GM18526 (cell line): ENCODE results near the gene PRUNE1.

Experiments used
- POLR2A ChIP-seq: IDR thresholded peaks from 3 replicates; pipeline ENCODE4 v1.6.1; 2011; ENCODE audit not compliant: insufficient read length; ENCODE audit errors: extremely low read depth

The PRUNE1 gene

GRCh38 chr1:151051356-151052009 lies 43.2 kb downstream of the PRUNE1 start:
- no peak for TF ChIP-seq POLR2A

- TF ChIP-seq POLR2A, result no peak
These were observed 46.8 kb downstream of the PRUNE1 start for GRCh38 chr1:151054971-151055547.

GRCh38 chr1:151055581-151055980 lies 47.3 kb downstream of the PRUNE1 start:
- TF ChIP-seq POLR2A, result no peak

- no peak for TF ChIP-seq POLR2A
These were observed 47.9 kb downstream of the PRUNE1 start for GRCh38 chr1:151056149-151056548.

- no peak for TF ChIP-seq POLR2A
These were observed 50.4 kb downstream of the PRUNE1 start for GRCh38 chr1:151058692-151059091.

GRCh38 chr1:151059109-151060006 lies 51.1 kb downstream of the PRUNE1 start, which contains the start of gene CDC42SE1:
Gene CDC42SE1, minus strand, starts transcription at chr1:151059622. Its CDS starts 3,892 bp downstream, at chr1:151055730.
- TF ChIP-seq POLR2A, result peak; percentile 93

- TF ChIP-seq POLR2A, result peak; percentile 28
These were observed 51.9 kb downstream of the PRUNE1 start, which contains the start of gene MLLT11 for GRCh38 chr1:151060007-151060656. Gene MLLT11, plus strand, starts transcription at chr1:151060397. Its CDS starts 6,828 bp downstream, at chr1:151067225.

GRCh38 chr1:151060657-151061421 lies 52.6 kb downstream of the PRUNE1 start:
- no peak for TF ChIP-seq POLR2A

GRCh38 chr1:151061704-151062103 lies 53.5 kb downstream of the PRUNE1 start:
- TF ChIP-seq POLR2A, result no peak

GRCh38 chr1:151062741-151063371 lies 54.6 kb downstream of the PRUNE1 start:
- no peak for TF ChIP-seq POLR2A

- no peak for TF ChIP-seq POLR2A
These were observed 56.9 kb downstream of the PRUNE1 start for GRCh38 chr1:151065089-151065645.

- TF ChIP-seq POLR2A, result no peak
These were observed 58.9 kb downstream of the PRUNE1 start for GRCh38 chr1:151067185-151067584.

GRCh38 chr1:151069103-151069486 lies 60.8 kb downstream of the PRUNE1 start:
- TF ChIP-seq POLR2A, result no peak

- TF ChIP-seq POLR2A, result peak; percentile 84
These were observed 62.4 kb downstream of the PRUNE1 start, which contains the start of gene GABPB2 for GRCh38 chr1:151070474-151071276. Gene GABPB2, plus strand, starts transcription at chr1:151070761. Its CDS starts 17,429 bp downstream, at chr1:151088190.
